ENCODE data around the gene IFT27.

IFT27 gene, protein sequence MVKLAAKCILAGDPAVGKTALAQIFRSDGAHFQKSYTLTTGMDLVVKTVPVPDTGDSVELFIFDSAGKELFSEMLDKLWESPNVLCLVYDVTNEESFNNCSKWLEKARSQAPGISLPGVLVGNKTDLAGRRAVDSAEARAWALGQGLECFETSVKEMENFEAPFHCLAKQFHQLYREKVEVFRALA

DNA sequence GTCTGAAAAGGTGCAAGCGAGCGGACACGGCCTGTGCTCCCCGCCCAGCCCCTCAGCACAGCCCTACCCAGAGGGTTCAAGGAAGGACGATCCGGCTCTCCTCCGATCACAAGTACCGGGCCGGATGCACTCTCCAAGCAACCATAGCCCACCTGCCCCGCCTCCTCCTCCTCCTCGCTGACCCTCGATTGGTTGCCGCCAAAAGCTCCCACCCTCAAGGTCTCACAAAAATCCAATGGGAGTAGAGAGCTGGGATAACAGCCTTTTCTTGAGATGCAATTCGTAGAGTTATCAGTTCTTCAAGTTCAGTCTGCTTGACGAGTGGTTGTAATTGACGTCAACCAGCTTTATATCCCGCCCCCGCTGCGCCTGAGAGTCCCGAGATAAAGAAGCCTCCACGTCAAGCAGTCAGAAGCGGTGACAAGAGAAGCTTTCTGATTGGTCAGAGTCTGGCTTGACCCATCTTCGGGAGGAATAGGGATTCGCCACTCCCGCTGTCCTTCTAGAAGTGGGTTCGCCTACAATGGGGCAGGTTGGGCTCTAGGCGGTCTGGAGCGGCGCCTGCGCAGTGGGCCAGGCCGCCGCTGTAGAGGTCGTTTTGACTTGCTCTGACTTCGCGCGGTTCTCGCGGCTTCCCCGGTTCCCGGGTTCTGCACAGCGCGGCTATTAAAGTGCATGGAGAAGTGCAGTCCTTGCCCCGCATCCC lies at the start of gene IFT27:
Gene IFT27 (minus strand): TSS at position 156 of the 706 bp plus-strand sequence. CDS start 412 bp downstream, outside the sequence.
- DNase-seq: peak; percentile 98 to 99

DNA sequence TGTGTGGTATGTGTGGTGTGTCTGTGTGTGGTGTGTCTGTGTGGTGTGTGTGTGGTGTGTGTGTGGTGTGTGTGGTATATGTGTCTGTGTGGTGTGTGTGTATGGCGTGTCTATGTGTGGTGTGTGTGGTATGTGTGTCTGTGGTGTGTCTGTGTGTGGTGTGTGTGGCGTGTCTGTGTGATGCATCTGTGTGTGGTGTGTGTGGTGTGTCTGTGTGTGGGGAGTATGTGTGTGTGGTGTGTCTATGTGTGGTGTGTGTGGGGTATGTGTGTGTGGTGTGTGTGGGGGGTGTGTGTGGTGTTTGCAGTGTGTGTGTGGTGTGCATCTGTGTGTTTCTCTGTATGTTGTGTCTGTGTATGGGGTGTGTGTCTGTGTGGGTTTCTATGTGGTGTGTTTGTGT lies 48.7 kb upstream of the IFT27 start:
- no peak for DNase-seq

DNA sequence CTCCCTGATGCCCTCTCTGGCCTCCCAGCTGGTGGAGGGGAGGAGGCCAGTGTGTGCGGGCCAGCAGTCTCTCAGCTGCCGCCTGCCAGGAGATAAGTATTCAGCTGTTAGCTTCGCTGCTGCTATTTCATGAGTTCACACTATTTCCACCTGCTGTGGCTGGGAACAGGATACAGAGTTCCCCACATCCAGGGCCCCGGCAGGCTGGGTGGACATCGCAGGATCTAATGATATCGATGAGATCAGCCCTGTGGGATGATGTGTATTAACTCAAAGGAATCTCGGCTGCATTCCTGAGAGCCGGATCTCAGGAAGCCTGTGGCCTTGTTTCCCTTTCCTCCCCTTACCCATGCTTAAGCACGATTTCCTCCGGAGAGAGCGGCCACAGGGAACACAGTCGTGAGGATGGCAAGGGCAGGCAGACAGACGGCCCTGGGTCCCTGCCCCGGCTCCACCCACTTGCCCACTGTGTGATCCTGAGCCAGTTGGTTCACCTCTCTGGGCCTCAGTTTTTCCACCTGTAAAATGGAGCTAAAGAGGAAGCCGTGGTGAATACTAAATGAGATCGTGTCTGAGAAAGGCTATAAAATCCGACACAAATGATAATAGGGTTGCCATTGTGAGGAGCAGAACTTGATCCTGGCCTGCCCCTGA lies 47.4 kb upstream of the IFT27 start:
- DNase-seq: no peak

DNA sequence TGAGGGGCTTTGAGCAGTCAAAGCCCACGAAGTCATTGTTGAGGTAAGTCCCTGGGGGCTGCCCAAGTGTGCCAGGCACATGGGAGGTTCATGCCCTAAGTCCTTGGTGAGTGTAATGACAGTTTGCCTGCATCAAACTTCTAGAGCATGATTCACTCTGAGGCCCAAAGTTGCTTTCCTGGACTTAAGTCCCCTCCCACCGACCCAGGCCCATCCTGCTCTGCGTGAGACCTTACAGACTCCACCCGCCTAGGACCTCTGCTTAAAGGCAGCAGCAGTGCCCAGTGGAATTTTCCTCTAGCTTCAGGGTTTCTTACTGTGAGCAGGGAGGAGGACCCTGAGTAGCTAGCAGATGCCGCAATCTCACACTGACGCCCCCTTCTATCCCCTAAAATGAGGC lies 46.7 kb upstream of the IFT27 start:
- no peak for DNase-seq

DNA sequence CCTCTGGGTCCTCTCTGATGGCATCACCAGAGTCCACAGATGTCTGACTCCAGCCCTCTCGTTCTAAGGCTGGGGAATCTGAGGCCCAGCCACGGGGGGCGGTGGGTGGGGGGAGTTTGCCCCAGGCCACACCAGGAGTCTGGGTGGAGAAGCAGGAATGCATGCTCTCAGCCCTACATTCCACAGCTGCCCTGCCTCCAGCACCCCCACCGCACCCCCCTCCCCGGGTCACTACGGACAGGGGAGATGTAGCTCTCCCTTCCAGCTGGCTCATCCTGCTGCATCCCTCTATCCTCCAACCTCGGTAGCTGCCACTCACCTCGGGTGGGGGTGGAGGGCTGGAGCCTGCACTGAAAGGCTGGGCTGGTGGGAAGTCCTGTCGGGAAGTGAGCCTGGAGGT lies 43.2 kb upstream of the IFT27 start:
- no peak for DNase-seq

DNA sequence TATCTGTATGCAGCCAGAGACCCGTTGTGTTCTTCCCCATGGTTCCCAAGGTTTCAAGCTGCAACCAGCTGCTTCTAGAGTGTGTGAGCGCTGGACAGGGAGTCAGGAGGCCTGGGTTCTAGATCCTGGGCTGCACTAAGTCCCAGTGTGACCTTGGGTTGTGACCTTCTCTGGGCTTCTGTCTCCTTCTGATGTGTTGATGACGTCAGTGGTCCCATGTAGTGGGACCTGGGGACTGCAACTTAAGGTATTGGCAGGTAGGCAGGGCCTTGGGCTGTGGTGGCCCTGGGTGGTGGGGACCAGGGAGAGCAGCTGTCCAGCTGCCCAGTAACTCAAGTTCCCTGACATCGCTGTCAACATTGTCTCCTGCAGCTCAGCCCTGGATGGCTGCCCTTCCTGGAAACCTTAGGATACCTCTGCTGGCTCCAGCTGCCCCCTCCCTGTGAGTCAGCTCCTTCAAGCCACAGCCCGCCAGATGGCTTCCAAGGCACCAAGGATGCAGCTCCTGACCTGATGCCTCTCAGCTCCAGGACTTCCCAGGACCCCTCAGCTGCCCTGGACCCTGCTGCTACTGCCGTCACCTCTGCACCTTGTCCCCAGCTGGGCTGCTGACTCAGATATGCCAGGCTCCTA lies 42.2 kb upstream of the IFT27 start:
- DNase-seq: no peak

DNA sequence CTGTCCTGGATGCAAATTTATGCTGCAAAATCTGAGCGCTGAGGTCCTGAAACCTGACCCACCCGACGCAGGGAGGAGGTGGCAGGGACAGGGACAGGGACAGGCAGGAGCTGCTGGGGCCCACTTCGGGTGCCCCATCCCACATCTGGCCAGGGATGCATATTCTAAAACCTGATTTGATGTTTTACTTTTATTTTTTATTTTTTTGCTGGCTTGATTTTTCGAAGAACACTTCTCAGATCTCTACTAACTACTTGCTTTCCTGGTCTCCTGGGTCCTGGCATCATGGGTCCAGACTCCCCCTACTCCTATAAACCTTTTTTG lies 41.6 kb upstream of the IFT27 start:
- no peak for DNase-seq

DNA sequence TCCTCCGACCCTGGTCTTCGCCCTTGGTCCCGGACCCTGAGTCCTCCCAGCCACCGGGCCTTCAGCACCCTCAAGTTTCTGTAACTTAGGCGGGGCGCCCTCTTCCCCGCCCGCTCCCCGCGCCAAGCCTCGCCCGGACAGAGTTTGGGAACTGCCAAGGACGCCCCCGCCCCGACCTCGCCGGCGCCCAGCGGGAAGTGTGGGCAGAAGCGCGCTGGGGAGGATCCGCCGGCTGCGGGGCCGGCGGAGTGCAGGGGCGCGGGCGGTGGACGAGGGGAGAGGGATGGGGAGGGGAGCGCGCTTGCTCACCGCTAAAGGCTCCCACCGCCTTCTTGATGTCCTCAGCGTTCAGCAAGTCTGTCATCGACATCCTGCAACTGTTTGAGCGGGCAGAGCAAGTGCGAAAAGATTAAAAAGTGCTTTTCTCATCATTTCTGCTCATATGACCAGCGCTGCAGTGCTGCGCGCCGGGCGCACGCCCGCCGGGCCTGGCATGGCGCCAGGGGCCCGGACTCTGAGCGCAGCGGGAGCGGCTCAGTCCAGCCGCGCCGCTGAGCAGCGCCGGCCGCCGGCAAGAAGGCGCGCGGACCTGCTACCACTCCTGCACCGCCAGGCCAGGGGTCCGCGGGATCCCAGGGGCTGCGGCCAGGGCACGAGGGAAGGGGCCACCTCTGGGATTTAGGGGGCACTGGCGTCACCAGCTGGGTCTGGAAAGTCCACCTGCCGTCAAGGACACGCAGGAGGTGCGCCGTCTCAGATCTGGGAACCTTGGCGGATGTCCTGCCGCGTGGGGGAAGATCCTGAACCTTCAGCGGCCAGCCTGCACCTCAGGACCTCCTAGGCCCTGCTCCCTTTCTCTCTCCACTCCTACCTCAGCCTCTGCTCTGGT lies 41.0 kb upstream of the IFT27 start, which contains the start of gene PVALB:
Gene PVALB (minus strand): TSS at position 400 of the 889 bp plus-strand sequence. CDS start 30 bp downstream, at position 370.
- no peak for DNase-seq

DNA sequence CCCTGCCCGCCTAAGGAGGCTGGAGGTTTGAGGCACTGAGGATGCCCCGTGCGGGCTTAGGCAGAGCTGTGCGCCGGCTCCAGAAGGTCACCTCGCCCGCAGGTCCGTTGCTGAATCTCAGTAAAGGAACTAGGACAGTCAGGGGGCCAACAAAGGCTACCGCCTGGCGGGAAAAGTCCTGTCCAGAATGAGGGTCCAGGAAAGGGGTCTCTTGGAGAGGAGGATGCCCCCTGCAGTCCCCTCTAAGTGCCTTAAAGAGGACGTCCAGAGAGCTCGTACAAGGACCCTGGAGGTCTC lies 40.4 kb upstream of the IFT27 start:
- DNase-seq: no peak

DNA sequence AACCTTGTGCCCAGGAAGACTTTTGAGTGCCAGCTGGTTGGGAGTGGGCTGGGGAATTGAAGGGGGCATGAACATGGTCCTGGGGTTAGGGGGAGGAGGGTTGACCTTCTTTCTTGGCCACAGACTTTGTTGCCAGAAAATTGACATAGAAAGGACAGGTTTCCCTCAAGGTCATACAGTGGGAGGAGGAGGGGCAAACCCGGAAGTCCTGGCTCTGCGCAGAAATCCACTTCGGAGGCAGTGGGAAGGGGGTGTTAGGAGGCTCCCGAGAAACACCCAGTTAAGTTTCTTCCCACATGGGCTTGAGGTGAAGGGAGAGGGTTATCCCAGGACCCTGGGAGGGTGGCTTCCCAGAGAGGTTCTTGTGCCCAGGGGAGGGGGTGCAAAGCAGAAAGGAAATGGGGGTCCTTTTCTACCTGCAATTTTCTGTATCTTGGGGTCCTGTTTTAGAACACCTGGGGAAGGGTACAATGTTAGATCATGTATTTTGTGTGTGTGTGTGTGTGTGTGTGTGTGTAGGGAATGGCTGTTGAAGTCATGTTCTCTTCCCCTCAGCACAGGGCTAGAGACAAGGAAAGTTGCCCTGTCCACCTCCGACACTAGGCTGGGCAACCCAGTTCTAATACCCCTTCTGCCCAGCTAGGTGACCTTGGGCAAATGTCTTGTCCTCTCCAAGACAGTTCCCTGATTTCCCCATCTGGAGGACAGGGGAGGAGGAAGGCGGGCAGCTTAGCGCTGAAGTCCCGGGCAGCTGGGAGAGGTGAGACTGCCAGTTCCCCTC lies 39.8 kb upstream of the IFT27 start:
- no peak for DNase-seq

DNA sequence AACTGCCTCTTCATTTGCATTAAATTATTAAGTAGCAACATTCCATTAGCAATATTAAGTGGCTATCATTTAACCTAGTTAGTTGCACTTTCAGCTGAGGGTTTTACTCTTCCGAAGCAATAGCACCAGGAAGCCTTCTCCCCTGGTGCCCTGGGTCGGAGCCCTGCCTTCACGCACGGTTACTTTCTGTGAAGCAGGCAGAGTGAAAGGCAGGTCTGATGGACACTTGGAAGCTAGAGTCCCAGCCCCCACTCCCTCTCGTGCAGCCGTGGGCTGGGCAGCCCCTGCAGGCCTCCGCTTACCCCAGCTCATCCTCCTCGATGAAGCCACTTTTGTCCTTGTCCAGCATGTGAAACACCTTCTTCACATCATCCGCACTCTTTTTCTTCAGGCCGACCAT lies 38.9 kb upstream of the IFT27 start:
- no peak for DNase-seq

DNA sequence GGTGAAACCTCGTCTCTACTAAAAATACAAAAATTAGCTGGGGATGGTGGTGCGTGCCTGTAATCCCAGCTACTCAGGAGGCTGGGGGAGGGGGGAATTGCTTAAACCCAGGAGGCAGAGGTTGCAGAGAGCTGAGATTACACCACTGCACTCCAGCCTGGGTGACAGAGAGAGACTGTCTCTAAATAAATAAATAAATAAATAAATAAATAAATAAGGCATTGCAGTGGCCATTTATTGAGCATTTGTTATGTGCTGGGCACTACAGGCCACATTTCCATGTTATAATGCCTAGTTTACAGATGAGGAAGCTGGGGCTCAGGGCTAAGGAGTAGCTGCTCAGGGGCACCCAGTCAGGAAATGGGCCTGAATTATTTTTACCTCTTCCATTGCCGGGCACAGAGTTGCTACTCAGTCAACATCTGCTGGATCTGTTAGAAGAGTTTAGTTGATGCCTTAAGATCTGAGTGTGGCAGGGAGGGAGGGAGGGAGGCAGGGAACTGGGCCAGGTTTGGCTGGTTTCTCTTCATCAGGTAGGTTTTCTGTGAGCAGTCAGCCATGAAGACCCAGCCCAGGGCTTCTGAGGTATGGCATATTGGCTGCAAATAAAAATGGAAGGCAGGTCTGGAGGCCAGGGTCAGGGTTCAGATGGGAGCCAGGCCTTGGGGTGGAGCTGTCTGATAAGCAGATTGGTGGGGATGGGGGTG lies 35.3 kb upstream of the IFT27 start:
- DNase-seq: no peak

DNA sequence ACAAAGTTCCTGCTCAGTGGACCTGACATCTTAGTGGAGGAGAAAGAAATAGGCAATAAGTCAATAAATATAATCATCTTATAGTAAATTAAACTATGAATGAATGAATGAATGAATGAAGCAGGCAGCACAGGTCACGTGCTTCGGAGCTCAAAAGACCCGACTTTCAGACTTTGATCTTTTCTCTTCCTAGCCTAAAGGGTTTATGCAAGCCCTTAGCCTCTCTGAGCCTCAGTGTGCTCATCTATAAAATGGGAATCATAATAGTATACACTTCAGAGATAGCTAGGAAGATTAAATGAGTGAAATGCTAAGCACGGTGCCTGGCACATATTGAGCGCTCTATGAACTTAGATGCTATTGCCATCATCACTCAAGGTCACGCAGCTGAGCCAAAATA lies 33.4 kb upstream of the IFT27 start:
- no peak for DNase-seq

DNA sequence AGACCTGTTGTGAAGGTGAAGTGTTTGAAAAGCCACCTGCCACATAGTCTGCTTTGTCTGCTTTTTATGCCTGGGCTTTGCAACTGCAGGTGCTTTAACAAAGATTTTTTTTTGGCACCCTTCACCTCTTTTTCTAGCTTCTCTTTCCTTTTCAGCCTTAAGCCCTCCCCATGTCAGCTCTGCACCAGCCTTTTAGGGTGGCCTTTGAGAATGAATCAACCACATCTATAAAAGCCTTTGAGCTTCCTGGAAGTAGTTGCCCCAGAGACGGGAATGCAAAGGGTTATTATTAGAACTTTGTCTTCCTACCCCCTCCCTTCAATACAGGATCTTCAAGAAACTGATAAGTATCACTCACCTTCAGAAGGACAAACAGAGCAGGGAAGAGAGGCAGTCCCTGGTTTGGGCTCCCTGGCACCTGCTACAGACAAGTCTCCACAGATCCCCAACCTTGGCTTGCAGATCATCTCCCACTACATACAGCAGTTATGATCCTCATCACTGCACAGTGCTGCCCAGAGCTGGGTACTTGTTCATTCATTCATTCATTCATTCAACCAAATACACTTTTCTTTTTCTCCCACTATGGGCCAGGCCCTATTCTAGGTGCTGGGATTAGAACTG lies 32.9 kb upstream of the IFT27 start:
- DNase-seq: no peak

DNA sequence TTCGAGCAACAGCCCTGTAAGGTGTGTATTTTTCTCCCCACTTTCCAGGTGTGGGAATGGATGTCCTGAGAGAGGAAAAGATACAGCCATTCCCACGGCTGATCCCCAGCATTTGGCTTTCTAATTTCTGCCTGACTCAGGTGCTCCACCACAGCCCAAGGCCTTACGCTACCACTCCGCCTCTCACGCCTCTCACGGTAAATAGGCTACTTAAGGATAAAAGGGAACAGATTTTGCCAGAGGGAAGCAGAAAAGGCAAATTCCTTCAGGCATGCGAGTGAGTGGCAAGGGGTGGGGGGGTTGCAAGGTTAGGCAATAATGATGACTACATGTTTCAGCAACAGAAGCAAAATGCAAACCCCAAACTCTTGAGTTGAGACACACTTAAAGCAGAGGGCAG lies 31.7 kb upstream of the IFT27 start:
- DNase-seq: no peak

DNA sequence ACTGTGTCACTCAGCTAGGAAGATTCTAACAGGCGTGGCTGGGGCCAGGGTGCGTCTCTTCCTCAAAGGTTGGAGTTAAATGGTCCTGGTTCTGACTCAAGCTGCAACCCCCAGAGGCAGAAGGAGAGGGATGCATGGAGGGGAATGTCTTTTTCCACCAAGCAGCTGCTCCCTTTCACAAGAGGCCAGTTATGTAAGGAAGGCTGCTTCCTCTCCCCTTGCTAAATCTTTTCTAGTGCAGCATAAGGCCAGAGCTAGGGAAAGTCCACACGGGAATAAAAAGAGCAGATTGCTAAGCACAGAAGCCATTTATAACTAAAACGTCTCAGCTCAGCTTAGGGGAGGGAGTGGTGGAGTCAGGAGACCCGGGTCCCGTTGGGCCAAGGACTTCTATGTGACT lies 30.9 kb upstream of the IFT27 start:
- no peak for DNase-seq

DNA sequence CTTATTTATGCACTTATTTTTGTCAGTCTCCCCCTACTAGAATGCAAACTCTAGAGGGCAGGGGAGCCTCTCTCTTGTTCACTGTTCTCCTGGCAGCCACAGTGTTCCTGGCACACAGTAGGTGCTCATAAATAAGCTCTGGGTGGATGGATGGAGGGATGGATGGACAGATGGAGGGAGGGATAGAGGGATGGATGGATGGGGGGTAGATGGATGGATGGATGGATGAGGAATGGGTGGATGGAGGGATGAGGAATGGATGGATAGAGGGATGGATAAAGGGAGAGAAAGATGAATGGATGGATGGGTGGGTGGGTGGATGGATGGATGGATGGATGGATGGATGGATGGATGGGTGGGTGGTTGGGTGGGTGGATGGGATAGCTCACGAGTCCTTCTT lies 27.4 kb upstream of the IFT27 start:
- DNase-seq: no peak

DNA sequence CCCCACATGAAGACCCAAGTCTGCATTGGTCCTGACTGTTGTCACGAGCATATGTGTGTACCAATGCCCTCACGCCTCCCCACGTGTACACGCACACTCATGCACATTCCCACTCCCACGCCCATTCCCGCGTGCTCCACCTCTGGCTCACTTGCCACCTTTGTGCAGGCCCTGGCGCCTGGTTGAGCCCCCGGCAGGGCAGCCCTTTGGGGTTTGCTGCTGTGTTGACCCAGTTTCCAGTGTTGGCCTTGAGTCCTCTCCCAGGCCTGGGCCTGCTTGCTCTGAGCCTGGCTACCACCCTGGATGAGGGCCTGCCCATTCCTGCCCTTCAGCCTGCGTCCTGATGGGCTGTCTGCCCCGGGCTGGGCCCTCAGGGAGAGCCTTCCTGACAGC lies 22.8 kb upstream of the IFT27 start:
- DNase-seq: no peak

DNA sequence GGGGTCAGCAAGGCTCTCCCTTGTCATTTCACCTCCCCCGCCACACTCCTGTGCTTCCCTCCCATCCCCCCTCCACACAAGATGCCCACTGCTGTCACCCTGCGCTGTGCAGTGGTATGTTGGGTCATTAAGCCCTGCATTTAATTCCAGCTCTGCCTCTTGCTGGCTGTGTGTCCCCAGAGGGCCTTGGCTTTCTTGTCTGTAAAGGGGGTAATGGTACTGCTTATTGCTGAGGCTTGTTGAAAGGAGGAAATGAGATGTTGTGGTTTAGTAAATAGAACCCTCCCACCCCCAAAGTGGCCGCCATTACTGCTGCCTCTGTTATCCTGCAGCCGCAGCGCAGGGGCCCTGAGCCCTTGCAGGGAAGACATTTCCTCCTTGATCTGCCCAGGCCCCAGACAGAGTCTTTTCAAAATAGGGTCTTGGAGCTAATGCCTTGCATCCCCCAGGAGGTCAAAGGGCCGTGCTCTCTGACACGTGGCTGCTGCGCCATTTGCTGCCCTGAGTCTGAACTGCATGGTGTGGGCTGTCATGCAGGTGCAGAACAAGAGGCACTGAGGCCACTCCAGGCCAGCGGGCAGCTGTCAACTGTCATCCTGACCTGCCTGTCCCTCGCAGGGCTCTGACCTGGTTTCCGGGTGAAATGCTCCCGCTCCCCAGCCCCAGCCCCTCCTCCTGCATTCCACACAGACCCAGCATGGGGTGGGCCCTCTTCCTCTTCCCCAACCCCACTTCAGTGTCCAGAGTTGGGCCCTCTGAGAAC lies 22.2 kb upstream of the IFT27 start:
- DNase-seq: no peak

DNA sequence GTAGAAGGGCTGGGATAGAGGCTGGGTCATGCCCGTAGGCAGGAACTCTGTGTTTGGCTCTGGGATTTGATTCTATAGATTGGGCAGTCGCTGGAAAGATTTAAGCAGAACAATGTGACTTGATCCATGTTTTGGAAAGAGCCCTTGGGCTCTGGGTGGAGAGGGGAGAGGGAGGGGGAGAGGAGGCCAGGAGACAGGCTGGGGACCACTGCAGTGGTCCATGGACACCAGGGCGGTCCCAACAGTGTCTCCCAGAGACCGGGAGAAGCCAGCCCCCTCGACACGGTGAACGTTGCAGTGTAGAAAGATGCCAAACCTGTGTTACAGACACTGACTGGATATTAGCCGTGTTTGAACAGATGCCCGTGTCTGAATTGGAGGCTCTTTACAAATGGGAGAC lies 21.5 kb upstream of the IFT27 start:
- DNase-seq: no peak

All from SW 1271 (cell line).